NCI-H345 treated with DMSO at 0.1 percent for 48 hours (cell line): ENCODE measurements around the gene TRIML1.

ENCODE experiments used
- DNase-seq: peaks from one replicate; lab custom pipeline; 2025; ENCODE audit not compliant: unreplicated experiment; lab: John Stamatoyannopoulos, UW

TRIML1 gene

DNA sequence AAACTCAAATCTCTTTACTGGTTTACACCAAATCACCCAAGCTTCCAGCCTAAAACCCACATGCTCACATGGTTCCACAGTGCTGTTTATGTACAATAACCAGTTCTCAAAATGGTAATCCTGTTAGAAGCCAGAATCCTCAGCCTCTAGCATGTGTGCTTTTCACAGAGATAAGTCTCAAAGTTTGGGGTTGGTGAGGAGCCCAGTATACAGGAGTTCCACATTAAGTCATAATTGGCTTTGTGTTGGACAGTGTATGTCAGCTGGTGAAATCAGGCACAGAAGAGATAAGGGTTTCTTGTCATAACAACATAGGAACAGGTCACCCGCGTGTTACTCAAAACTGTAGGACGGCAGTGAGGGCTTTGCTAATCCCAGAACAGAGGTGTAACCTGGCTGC is at the start of gene TRIML1:
Gene TRIML1 (plus strand): TSS at position 301 of the 400 bp plus-strand sequence. CDS start 118 bp downstream, outside the sequence.
- DNase-seq, result no peak

DNA sequence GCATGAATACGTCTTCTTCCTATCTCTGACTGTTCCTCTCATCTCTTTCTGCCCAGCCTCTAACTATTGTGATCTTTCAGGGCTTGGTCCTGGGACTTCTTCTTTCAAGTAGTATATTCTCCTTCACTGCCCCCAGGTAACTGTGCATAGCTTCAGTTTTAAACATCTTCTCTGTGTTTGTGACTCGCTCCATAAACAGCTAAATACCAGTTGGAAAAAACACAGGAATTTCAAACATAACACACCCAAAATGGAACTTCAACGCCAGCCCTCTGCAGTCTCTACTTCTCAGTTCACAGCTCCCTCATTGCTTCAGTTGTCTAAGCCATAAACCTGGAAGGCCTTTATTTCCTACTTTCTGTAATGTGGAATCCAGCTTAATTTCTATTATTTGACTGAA is 46.4 kb upstream of the TRIML1 start:
- DNase-seq, result no peak

DNA sequence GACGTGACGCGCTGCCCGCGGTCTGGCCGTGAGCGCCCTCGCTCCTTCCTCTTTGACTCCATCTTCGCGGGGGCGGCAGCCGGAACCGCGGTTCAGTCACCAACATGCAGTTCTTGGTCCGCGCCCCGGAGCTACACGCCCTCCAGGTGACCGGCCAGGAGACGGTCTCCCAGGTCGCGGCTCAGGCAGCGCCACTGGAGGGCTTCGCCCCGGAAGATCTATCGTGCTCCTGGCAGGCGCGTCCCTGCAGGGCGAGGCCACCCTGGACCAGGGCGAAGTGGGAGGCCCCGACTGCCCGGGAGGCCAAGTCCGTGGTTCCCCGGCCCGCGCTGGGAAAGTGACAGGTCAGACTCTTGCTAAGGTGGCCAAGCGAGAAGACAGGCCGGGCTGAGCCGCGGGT is 32.8 kb upstream of the TRIML1 start:
- no peak for DNase-seq

DNA sequence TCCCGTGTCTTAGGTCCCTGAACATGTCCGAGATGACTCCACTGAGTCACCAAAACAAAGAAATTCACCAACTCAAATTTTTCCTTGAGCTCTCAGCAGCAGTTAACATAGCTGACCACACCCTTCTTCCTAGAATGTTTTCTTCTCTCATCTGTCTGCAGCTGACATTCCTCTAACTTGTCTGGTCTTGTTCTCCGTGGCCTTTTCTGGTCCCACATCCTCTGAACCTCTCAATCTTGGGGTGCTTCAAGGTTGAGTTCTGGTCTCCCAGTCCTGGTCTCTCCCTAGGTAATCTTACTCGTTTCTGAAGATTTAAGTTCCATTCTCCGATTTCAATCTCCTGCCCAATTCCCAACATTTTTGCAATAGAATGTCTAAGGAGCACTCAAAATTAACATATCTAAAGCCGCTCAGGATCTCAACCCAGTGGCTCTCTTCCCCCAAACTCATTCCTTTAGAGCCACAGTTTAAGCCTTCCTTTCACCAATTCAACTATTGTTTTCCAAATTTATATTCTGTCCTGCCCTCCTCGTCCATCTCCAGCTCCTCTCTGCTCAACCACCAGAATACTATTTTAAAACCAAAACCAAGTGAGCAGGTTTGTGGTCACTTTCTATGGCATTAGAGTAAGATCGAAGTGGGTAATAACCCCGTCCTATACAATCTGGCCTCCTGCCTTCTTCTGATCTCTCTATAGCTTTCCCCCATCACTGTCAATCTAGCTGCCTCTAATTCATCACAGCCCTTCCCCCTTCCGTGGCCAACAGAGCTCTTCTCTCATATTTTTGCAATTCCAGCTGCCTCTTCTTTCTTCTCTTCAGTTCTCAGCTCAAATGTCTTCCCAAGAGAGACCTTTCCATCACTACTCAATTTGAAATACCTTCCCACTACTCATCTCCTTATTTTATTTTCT is 31.1 kb upstream of the TRIML1 start:
- DNase-seq, result no peak

GRCh38 chr4:188109157-188109755 is 30.0 kb upstream of the TRIML1 start, which contains the start of gene TRIML2:
Gene TRIML2 (minus strand): TSS chr4:188109603. CDS start chr4:188105368, 4,235 bp downstream.
- DNase-seq, result no peak

DNA sequence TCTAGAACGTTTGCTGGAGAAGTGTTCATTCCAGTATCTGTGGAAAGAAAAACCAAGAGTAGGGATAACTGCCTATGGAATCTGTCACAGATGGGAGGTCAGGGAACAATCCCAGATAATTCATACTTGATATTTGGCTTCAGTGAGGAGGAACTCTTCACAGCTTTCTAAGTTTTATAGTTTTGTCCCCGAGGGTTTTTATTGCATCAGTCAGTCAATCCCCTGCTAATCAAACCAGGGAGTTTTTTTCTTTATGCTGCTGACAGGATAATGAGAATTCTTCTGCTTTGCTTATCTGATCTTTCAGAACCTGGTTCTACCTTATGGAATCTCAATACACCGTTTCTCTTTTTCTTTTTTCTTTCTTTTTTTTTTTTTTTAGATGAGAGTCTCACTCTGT is 29.2 kb upstream of the TRIML1 start:
- DNase-seq, result no peak

DNA sequence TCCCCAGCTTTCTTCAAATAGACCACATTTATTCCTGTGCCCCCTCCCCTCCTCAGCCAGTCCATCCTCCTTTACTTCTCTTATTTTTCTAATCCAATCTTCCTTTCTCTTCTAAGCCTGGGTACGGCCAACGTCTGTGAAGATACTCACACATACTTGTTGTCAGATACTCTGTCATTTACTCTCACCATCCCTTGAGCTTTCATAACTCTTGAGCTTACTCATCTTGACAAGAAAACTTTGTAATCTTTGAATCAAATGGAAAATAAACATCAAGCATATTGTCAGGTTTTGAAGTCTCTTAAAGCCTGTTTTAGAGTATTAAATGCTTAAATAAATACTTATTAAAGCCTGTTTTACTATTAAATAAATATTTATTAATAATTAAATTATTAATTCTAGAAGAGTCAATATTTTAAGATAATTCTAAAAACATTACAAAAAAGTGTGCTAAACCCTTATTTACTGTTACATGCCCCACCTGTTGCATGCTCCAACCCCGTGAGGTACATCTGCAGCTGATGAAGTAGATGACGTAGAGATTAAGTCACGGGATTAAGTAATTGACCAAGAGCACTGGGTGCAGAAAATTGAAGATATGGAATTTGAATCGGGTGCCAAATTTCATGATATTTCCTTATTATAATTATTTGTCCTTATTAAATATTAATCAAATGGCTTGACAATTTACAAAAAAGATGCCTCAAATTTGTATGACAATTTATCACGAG is 28.3 kb upstream of the TRIML1 start:
- no peak for DNase-seq

DNA sequence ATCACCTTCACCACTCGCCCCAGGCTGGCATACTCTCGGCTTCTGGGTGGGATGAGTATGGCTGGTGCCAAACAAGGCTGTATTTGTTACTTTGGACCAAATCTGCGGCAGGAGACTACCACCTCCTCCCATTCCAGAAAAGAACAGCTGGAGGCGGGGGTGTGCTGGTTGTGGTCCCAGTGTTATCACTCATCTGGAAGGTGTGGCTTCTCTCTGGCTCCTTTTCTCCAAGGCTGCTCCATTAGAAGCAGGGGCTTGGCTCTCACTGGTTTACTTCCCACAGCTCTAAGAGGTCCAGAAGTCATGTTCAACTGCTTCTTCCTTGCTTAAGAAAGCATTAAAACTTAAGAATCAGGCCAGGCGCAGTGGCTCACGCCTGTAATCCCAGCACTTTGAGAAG is 27.3 kb upstream of the TRIML1 start:
- no peak for DNase-seq

- DNase-seq, result no peak
These were observed 26.1 kb upstream of the TRIML1 start for GRCh38 chr4:188113156-188113555.

- no peak for DNase-seq
These were observed 21.5 kb upstream of the TRIML1 start for GRCh38 chr4:188117631-188118324.

- DNase-seq, result no peak
These were observed 17.7 kb upstream of the TRIML1 start for GRCh38 chr4:188121530-188121929.

- DNase-seq, result no peak
These were observed 11.9 kb upstream of the TRIML1 start for GRCh38 chr4:188127214-188127874.

DNA sequence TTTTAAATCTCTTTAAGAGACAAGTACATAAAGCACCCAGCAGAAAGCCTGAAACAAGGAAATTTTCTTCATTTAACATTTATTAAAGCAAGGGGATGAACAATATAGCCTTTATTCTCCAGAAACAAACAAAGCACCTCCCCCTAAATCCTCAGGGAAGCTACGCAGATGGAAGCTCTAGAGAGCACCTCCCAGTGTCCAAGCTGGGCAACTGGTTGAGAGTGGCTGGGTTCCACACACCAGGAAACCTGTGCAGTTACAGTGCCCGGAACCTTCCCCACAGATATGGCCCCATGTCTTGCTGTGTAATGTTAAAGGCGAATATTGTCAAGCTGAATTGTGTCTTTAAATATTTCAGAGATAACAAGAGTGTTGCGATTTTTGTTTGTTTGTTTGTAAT is 8.9 kb upstream of the TRIML1 start:
- DNase-seq, result no peak

- DNase-seq, result no peak
These were observed 7.0 kb upstream of the TRIML1 start for GRCh38 chr4:188132232-188132631.

DNA sequence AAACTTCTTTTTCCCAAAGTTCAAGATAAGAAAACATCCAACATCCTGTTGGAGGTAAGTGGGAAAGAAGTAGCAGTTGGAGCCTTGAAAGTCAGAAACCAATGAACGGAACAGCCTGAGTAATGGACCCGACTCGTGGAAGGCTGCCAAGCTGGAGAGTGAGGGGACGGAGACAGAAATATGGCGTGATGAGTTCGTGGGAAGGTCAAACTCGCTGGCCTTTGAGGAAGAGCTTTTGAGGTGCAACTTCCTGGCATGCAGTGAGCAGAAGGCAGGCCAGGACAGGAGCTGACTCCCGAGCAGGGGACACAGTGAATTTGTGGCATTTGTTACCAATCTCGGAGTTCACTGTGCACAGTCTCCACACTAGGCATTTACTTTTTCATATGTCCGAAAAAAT is 1.0 kb upstream of the TRIML1 start:
- DNase-seq, result no peak

GRCh38 chr4:188139671-188140070 is 430 bp downstream of the TRIML1 start:
- no peak for DNase-seq

GRCh38 chr4:188143731-188144130 is 4.5 kb downstream of the TRIML1 start:
- DNase-seq, result no peak

DNA sequence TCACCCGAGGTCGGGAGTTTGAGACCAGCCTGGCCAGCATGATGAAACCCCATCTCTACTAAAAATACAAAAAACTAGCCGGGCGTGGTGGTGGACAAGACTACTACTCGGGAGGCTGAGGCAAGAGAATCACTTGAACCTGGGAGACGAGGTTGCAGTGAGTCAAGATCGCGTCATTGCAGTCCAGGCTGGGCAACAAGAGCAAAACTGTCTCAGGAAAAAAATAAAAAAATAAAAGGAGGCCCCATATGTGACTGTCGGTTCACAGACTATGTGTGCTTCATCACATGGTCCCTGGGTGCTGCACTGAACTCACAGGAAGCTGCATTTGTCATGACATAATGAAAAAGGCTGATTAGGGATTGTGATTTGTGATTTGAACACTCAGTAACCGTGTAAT is 6.4 kb downstream of the TRIML1 start:
- DNase-seq, result no peak

DNA sequence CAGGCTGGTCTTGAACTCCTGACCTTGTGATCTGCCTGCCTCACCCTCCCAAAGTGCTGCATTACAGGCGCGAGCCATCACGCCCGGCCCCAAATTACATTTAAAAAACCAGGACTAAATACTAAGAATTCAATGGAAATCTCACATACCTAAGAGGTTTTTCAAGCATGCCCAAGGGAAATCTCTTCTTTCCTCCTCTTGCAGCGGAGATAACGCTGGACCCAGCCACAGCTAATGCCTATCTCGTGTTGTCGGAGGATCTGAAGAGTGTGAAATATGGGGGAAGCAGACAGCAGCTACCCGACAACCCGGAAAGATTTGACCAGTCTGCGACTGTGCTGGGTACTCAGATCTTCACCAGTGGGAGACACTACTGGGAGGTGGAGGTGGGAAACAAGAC is 7.4 kb downstream of the TRIML1 start:
- no peak for DNase-seq

- no peak for DNase-seq
These were observed 7.9 kb downstream of the TRIML1 start for GRCh38 chr4:188147176-188147575.

DNA sequence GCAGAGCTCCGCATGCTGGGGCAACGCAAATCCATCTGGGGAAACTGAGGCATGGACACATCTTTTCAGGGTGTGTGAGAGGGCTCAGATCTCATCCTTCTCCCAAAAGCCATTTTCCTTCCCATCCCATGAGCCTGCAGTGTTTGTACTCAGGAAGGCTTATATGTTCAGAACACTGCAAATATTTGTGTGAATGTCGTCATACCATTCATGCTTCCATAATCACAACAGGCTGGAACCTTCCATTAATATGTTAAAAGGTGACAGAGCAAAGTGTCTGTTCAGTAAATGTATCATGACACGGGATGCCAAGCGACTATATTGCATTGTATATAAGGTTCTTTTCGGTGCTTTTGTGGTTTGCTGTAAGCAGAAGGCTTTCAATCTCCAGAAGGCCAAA is 8.5 kb downstream of the TRIML1 start:
- no peak for DNase-seq
